B cell (primary cell): ENCODE data around the gene LMOD2. TPM values are rescaled to one million over a fixed set of nuclear protein-coding genes. Genes with fewer than 3 reads are reported as not detected.

Experiments
- ATAC-seq: fragments of 200-7000 bp; cut with Tn5 transposase; one replicate; pipeline ENCODE4 v1.10.0; 2021; ENCODE audit warnings: low read depth, mild to moderate bottlenecking, moderate number of reproducible peaks, moderate library complexity
- CTCF ChIA-PET: fragments of 350-600 bp; sonication (Branson Sonifier 250); formaldehyde crosslinking; loops from one replicate; lab custom pipeline; 2021; ENCODE audit warnings: antibody characterized with exemption, inconsistent platforms; lab: Charles Lee
- POLR2A ChIA-PET: fragments of 350-600 bp; sonication (Branson Sonifier 250); formaldehyde crosslinking; loops from one replicate; lab custom pipeline; 2021; ENCODE audit warnings: antibody characterized with exemption; lab: Charles Lee
- DNase-seq: peaks from one replicate; pipeline ENCODE4 v3.0.0; 2013
- H2AFZ ChIP-seq: 2 replicates; pipeline ENCODE4 v1.6.1; 2012; ENCODE audit warnings: mild to moderate bottlenecking, low read depth, low read length; ENCODE audit not compliant: insufficient read depth, poor library complexity, severe bottlenecking
- H3K27ac ChIP-seq, 2 donors: 1 replicate in 1 of 2; 2 replicates in 1 of 2; pipeline ENCODE4 v1.5.1; 2012 to 2013; ENCODE audit warnings: low read length in 2 of 2, mild to moderate bottlenecking in 2 of 2, moderate library complexity in 1 of 2
- H3K27me3 ChIP-seq, 4 experiments: fragments of 200-600 bp in 1 of 4; sonication (generic) in 1 of 4; replicated peaks in 1 of 4; 1 replicate in 2 of 4; 2 replicates in 2 of 4; pipeline versions ENCODE4 v1.6.1 to v1.7.0; 2013 to 2016; ENCODE audit warnings: low read length in 3 of 4, mild to moderate bottlenecking in 2 of 4, mixed read lengths in 1 of 4, moderate library complexity in 1 of 4; ENCODE audit not compliant: insufficient read depth in 4 of 4, control insufficient read depth in 3 of 4; ENCODE audit errors: control extremely low read depth in 1 of 4
- H3K36me3 ChIP-seq, 2 experiments: replicated peaks in 1 of 2; 1 replicate in 1 of 2; 2 replicates in 1 of 2; pipeline versions ENCODE4 v1.6.1 to v1.7.1; 2013; ENCODE audit warnings: low read length in 1 of 2; ENCODE audit not compliant: insufficient read depth in 2 of 2, control insufficient read depth in 1 of 2; ENCODE audit errors: control extremely low read depth in 1 of 2, extremely low read depth in 1 of 2
- H3K4me1 ChIP-seq, 2 donors: fragments of 200-600 bp in 1 of 2; sonication (generic) in 1 of 2; 1 replicate in 1 of 2; 2 replicates in 1 of 2; pipeline versions ENCODE4 v1.5.1 to v1.6.1; 2013 to 2017; ENCODE audit warnings: low read length in 2 of 2; ENCODE audit not compliant: control insufficient read depth in 2 of 2, insufficient read depth in 2 of 2
- H3K4me2 ChIP-seq: replicated peaks from 2 replicates; pipeline ENCODE3; 2012; ENCODE audit warnings: mild to moderate bottlenecking, low read depth, low read length; ENCODE audit not compliant: poor library complexity, severe bottlenecking
- H3K4me3 ChIP-seq, 5 experiments: fragments of 200-600 bp in 1 of 5; sonication (generic) in 1 of 5; 1 replicate in 3 of 5; 2 replicates in 2 of 5; pipeline versions ENCODE4 v1.5.1 to v1.7.0; 2011 to 2016; ENCODE audit warnings: low read length in 4 of 5, mild to moderate bottlenecking in 4 of 5, low read depth in 2 of 5, control low read depth in 1 of 5, moderate library complexity in 1 of 5; ENCODE audit not compliant: insufficient read depth in 1 of 5; ENCODE audit errors: control extremely low read depth in 1 of 5, extremely low read depth in 1 of 5
- H3K79me2 ChIP-seq: fragments of 200-600 bp; sonication (generic); one replicate; pipeline ENCODE4 v1.6.0; 2016; ENCODE audit warnings: low read length; ENCODE audit not compliant: control insufficient read depth, insufficient read depth
- H3K9ac ChIP-seq: fragments of 200-600 bp; sonication (generic); 2 replicates; pipeline ENCODE4 v1.6.1; 2017; ENCODE audit warnings: mild to moderate bottlenecking, low read length, moderate library complexity
- H3K9me3 ChIP-seq, 3 donors: one replicate each; pipeline versions ENCODE4 v1.6.1 to v1.7.1; 2013; ENCODE audit warnings: low read length in 2 of 3; ENCODE audit not compliant: control insufficient read depth in 2 of 3, insufficient read depth in 1 of 3; ENCODE audit errors: control extremely low read depth in 1 of 3
- H4K20me1 ChIP-seq: 2 replicates; pipeline ENCODE4 v1.6.0; 2012; ENCODE audit warnings: mild to moderate bottlenecking, low read length; ENCODE audit not compliant: insufficient read depth, control insufficient read depth, poor library complexity, severe bottlenecking
- H3K27ac Mint-ChIP-seq: one replicate; pipeline ENCODE4 v1.8.0; 2021; ENCODE audit warnings: mixed read lengths
- H3K27me3 Mint-ChIP-seq: one replicate; pipeline ENCODE4 v1.8.0; 2021; ENCODE audit warnings: mixed read lengths
- H3K4me1 Mint-ChIP-seq: one replicate; pipeline ENCODE4 v1.8.0; 2021; ENCODE audit warnings: mixed read lengths
- H3K4me3 Mint-ChIP-seq: one replicate; pipeline ENCODE4 v1.8.0; 2021; ENCODE audit warnings: mixed read lengths
- H3K9me3 Mint-ChIP-seq: one replicate; pipeline ENCODE4 v1.8.0; 2022; ENCODE audit warnings: mixed read lengths; ENCODE audit not compliant: insufficient read depth
- CTCF ChIP-seq: fragments of 200-600 bp; IDR thresholded peaks from one replicate; pipeline ENCODE4 v1.8.0; 2022; ENCODE audit warnings: antibody characterized with exemption, mild to moderate bottlenecking
- EZH2 ChIP-seq: IDR thresholded peaks from 2 replicates; pipeline ENCODE4 v1.6.1; 2012; ENCODE audit warnings: borderline replicate concordance, low read depth, mild to moderate bottlenecking, moderate library complexity, low read length; ENCODE audit not compliant: insufficient read depth, poor library complexity, severe bottlenecking
- WGBS: methylation state at CpG from one replicate; pipeline ENCODE4 v1.1.5; 2013; ENCODE audit warnings: missing lambda C conversion rate; ENCODE audit not compliant: insufficient coverage; 5-methylcytosine and 5-hydroxymethylcytosine counted together
- intact Hi-C: fragments of 100-400 bp; cut with micrococcal nuclease; formaldehyde crosslinking; loops from one replicate; pipeline ENCODE4 v1.10.0; 2022
- polyA plus RNA-seq: library from polyadenylated mRNA; depleted of rRNA; stranded (reverse); fragments of >200 nt; gene quantifications from 2 replicates; pipeline ENCODE4 v1.2.3, GENCODE V29; 2012
- total RNA-seq, 2 donors: library from RNA; stranded (reverse); fragments of 120-200 nt in 1 of 2; gene quantifications; 1 replicate in 1 of 2; 2 replicates in 1 of 2; pipeline versions ENCODE4 v1.2.3 to v1.2.4, GENCODE V29; 2013 to 2022

LMOD2 gene
- total and polyA plus RNA-seq, 2 donors (not counting 1 experiment from before 2014, with no cell fraction given) = not detected

DNA sequence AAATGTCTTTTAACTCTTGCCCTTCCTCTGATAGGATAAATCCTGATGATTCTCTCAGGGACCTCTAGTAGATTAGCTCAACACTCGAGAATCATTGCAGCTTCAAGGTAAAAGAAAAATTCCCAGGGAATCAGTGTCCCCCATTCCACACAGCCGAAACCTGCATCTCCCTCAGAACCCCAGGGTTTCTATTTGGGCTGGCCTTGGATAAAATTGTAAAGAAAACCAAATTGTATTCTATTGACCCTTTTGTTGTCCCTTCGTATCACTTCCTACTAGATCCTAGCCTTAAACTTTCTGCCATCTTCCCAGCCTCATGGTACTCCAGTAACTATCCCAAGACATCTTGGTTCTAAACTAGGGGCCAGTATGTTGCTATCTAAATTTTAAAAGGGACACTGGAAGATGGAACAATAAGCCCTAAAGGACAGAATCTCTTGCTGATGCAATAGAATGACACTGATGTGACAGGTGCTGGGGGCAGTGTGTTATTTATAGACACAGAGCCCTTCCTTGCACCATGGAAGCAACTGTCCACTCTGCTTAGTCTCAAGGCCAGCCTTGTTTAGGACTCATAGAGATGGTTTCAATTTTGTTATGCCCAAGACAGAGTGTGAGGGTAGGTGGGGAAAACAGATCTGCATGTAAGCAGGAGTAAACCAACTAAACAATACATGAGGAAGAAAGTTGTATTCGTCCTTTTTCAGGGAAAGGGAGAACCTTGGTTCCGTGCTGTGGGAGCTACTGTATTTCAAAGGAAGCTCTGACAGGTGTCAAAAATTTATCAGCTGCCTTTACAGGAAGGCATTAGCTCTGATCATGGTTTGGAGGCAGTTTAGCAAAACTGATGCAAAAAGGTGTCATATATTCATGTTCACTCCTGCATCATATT, 46.4 kb upstream of the LMOD2 start:
- Histone ChIP-seq H2AFZ (no peak overlapping the region), H3K36me3 (no peaks in the 10 kb centered on the region), H3K79me2 (no peaks in the 10 kb centered on the region), H3K27ac (no peak overlapping the region), H3K4me3 (no peak overlapping the region), H3K4me2 (no peak overlapping the region), H3K27me3 (peaks cover 0 to 6% (median 0%) of the 10 kb centered on the region in 4 experiments), H4K20me1 (no peaks in the 10 kb centered on the region), H3K9ac (no peak overlapping the region), H3K4me1 (no peaks in the 10 kb centered on the region), H3K9me3 (no peaks in the 10 kb centered on the region)
- Mint-ChIP-seq H3K27ac (no peak overlapping the region), H3K4me3 (no peak overlapping the region), H3K9me3 (peaks cover 2% of the 10 kb centered on the region), H3K4me1 (no peaks in the 10 kb centered on the region), H3K27me3 (peaks cover 24% of the 10 kb centered on the region)
- DNase-seq (no peak), ATAC-seq (no peak)
- ChIA-PET POLR2A (no interaction called here), CTCF (interaction anchor here (0.8 kb wide), 1 partner anchor 114 kb away, joined by 3 read pairs; no protein-coding TSS in a partner anchor)
- TF ChIP-seq CTCF = no peak
- TF ChIP-seq EZH2 = no peak
- intact Hi-C loops = no loop called here
- 67% methylated on average over 2 of the region's 5 CpGs for WGBS

DNA sequence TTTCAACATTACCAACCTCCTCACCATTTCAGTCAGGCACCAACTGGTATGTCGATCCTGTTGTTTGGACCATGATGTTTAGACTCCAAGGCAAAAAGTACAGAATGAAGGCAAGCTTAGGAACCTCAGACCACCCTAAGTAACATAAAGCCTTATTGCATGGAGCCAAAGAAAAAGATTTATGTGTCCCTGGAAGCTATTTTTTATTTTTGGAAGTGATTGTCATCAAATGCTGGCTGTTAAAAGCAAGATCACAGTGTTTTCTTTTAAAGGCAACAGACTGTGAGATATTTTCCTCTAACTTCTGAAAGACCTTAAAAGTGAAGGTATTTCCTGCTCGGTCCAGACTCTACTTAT, 45.8 kb upstream of the LMOD2 start:
- DNase-seq (no peak), ATAC-seq (no peak)
- no peaks in the 10 kb centered on the region for H3K4me1 Mint-ChIP-seq
- H2AFZ ChIP-seq = no peak overlapping the region
- H3K9me3 Mint-ChIP-seq = peaks cover 2% of the 10 kb centered on the region
- no peaks in the 10 kb centered on the region for H3K4me1 ChIP-seq
- TF ChIP-seq EZH2 = no peak
- no peak for TF ChIP-seq CTCF
- WGBS = no CpG with 5 or more reads among the region's 2 CpGs
- ChIA-PET POLR2A (no interaction called here), CTCF (interaction anchor here (0.8 kb wide), 1 partner anchor 114 kb away, joined by 3 read pairs; no protein-coding TSS in a partner anchor)
- no peaks in the 10 kb centered on the region for H3K79me2 ChIP-seq
- H3K4me3 ChIP-seq = no peak overlapping the region
- H3K36me3 ChIP-seq = no peaks in the 10 kb centered on the region
- H3K27ac Mint-ChIP-seq = no peak overlapping the region
- peaks cover 0 to 6% (median 0%) of the 10 kb centered on the region in 4 experiments for H3K27me3 ChIP-seq
- no peak overlapping the region for H3K4me3 Mint-ChIP-seq
- H3K9ac ChIP-seq = no peak overlapping the region
- no peaks in the 10 kb centered on the region for H4K20me1 ChIP-seq
- peaks cover 19% of the 10 kb centered on the region for H3K27me3 Mint-ChIP-seq
- no peak overlapping the region for H3K4me2 ChIP-seq
- no peaks in the 10 kb centered on the region for H3K9me3 ChIP-seq
- H3K27ac ChIP-seq = no peak overlapping the region
- intact Hi-C loops = no loop called here
